PC-9 (cell line): Measurements from ENCODE around the gene HBQ1. TPM values are rescaled to one million over a fixed set of nuclear protein-coding genes. Genes with fewer than 3 reads are reported as not detected.
"Not testable (repeated sequence)": the region's sequence is repeated elsewhere in the genome, so short reads cannot be mapped to it uniquely, and the experiment has no call there.

ENCODE experiments used
- BruUV-seq: library from RNA; stranded (reverse); fragments of 400-500 nt; replicated peaks from 2 replicates; lab custom pipeline; 2021; lab: Mats Ljungman, UMichigan
- CTCF ChIA-PET: fragments of 300-600 bp; sonication (Branson Sonifier 250); formaldehyde crosslinking; loops from one replicate; lab custom pipeline; 2022; ENCODE audit warnings: antibody characterized with exemption; lab: Charles Lee
- POLR2A ChIA-PET: fragments of 300-600 bp; sonication (Branson Sonifier 250); formaldehyde crosslinking; loops from one replicate; lab custom pipeline; 2022; ENCODE audit warnings: antibody characterized with exemption; ENCODE audit not compliant: unreplicated experiment; lab: Charles Lee
- DNase-seq, 2 experiments: peaks; one replicate each; pipeline versions ENCODE4 v3.0.0 to v3.0.0-alpha.2; 2015 to 2022; ENCODE audit warnings: mixed read lengths in 1 of 2
- H2AFZ ChIP-seq: fragments of 200-600 bp; sonication (generic); 2 replicates; pipeline ENCODE4 v1.8.1; 2017; ENCODE audit warnings: antibody characterized with exemption
- H3F3A ChIP-seq: fragments of 200-600 bp; sonication (generic); 2 replicates; pipeline ENCODE4 v1.8.1; 2017; ENCODE audit warnings: antibody characterized with exemption, mild to moderate bottlenecking, low read depth; ENCODE audit not compliant: insufficient read depth
- H3K27ac ChIP-seq: fragments of 200-600 bp; sonication (generic); 2 replicates; pipeline ENCODE4 v1.6.1; 2016; ENCODE audit warnings: mixed run types
- H3K27me3 ChIP-seq: fragments of 200-600 bp; sonication (generic); 2 replicates; pipeline ENCODE4 v1.6.1; 2016; ENCODE audit warnings: low read depth, mixed run types; ENCODE audit not compliant: insufficient read depth
- H3K36me3 ChIP-seq: fragments of 200-600 bp; sonication (generic); 2 replicates; pipeline ENCODE4 v1.6.1; 2016; ENCODE audit warnings: low read depth, mixed run types
- H3K4me1 ChIP-seq: fragments of 200-600 bp; sonication (generic); replicated peaks from 2 replicates; pipeline ENCODE4 v1.6.1; 2016; ENCODE audit warnings: mixed run types; ENCODE audit not compliant: insufficient read depth
- H3K4me2 ChIP-seq: fragments of 200-600 bp; sonication (generic); 2 replicates; pipeline ENCODE4 v1.6.1; 2017; ENCODE audit warnings: mixed run types
- H3K4me3 ChIP-seq: fragments of 200-600 bp; sonication (generic); 2 replicates; pipeline ENCODE4 v1.6.1; 2016; ENCODE audit warnings: mixed run types
- H3K79me2 ChIP-seq: fragments of 200-600 bp; sonication (generic); 2 replicates; pipeline ENCODE4 v1.6.1; 2017; ENCODE audit warnings: low read depth, mixed run types
- H3K9me2 ChIP-seq: fragments of 200-600 bp; sonication (generic); 2 replicates; pipeline ENCODE4 v1.8.1; 2017; ENCODE audit warnings: mild to moderate bottlenecking; ENCODE audit not compliant: insufficient read depth
- H3K9me3 ChIP-seq: fragments of 200-600 bp; sonication (generic); 2 replicates; pipeline ENCODE4 v1.8.1; 2016; ENCODE audit warnings: low read depth; ENCODE audit not compliant: insufficient read depth
- H4K20me1 ChIP-seq: fragments of 200-600 bp; sonication (generic); 2 replicates; pipeline ENCODE4 v1.8.1; 2017; ENCODE audit not compliant: insufficient read depth
- CTCF ChIP-seq: fragments of 200-600 bp; sonication (generic); conservative IDR thresholded peaks from 2 replicates; pipeline ENCODE4 v1.6.1; 2017; ENCODE audit warnings: mixed run types, antibody characterized with exemption, mild to moderate bottlenecking, moderate library complexity
- EZH2 ChIP-seq: fragments of 200-600 bp; sonication (generic); IDR thresholded peaks from 2 replicates; pipeline ENCODE4 v1.8.0; 2017; ENCODE audit warnings: antibody characterized with exemption, low read depth
- intact Hi-C: fragments of 100-400 bp; cut with micrococcal nuclease; formaldehyde crosslinking; loops from one replicate; pipeline ENCODE4 v1.10.0; 2022; ENCODE audit not compliant: unreplicated experiment
- total RNA-seq: library from RNA; stranded (reverse); gene quantifications from 2 replicates; pipeline ENCODE4 v1.2.3, GENCODE V29; 2021

HBQ1 gene
- total RNA-seq, 1 experiment from 2014 or later: not detected

GRCh38 chr16:169014-169413 lies 11.2 kb upstream of the HBQ1 start:
- TF ChIP-seq CTCF (no peak), EZH2 (no peak)
- H3K9me2 ChIP-seq: no peaks in the 10 kb centered on the region
- no peak overlapping the region for H3K4me3 ChIP-seq
- no peaks in the 10 kb centered on the region for H4K20me1 ChIP-seq
- peaks cover 10% of the 10 kb centered on the region; the same call in 1 of the 2 replicates for H3K27me3 ChIP-seq
- H3K36me3 ChIP-seq: no peaks in the 10 kb centered on the region
- peaks cover 6% of the 10 kb centered on the region; the same call in 1 of the 2 replicates for H3F3A ChIP-seq
- DNase-seq: no peak
- no peaks in the 10 kb centered on the region for H3K79me2 ChIP-seq
- CTCF ChIA-PET: no interaction called here
- H3K4me1 ChIP-seq: no peaks in the 10 kb centered on the region
- no peak overlapping the region for H3K4me2 ChIP-seq
- no peaks in the 10 kb centered on the region for H3K9me3 ChIP-seq
- intact Hi-C loops: no loop called here
- no peak overlapping the region for H3K27ac ChIP-seq
- no peak overlapping the region for H2AFZ ChIP-seq
- POLR2A ChIA-PET: no interaction called here
- BruUV-seq: no TSS peak

GRCh38 chr16:170088-170507 lies 10.2 kb upstream of the HBQ1 start:
- Histone ChIP-seq H3K27me3 (peaks cover 17% of the 10 kb centered on the region), H3F3A (peaks cover 12% of the 10 kb centered on the region)
- CTCF ChIA-PET, BruUV-seq, H3K4me2 ChIP-seq, H3K4me3 ChIP-seq, H2AFZ ChIP-seq, intact Hi-C loops, H3K36me3 ChIP-seq, H3K9me3 ChIP-seq, H3K9me2 ChIP-seq, H3K79me2 ChIP-seq, H3K4me1 ChIP-seq, POLR2A ChIA-PET, H4K20me1 ChIP-seq, H3K27ac ChIP-seq: not testable (repeated sequence)
- DNase-seq: peak in 1 of 2 experiments; percentile 32

- Histone ChIP-seq H3K36me3 (no peaks in the 10 kb centered on the region), H3K4me1 (no peaks in the 10 kb centered on the region), H4K20me1 (0 out of 2 replicates have a peak, but pooled peaks cover 5% of the 10 kb centered on the region), H3K27ac (no peak overlapping the region), H3F3A (peaks cover 12% of the 10 kb centered on the region), H3K4me3 (no peak overlapping the region), H3K27me3 (peaks cover 24% of the 10 kb centered on the region), H3K79me2 (no peaks in the 10 kb centered on the region), H2AFZ (no peak overlapping the region), H3K4me2 (no peak overlapping the region), H3K9me2 (no peaks in the 10 kb centered on the region), H3K9me3 (no peaks in the 10 kb centered on the region)
- ChIA-PET POLR2A (no interaction called here), CTCF (no interaction called here)
- intact Hi-C loops: no loop called here
- no TSS peak for BruUV-seq
- no peak for DNase-seq
- TF ChIP-seq EZH2 (no peak), CTCF (no peak)
Observed at GRCh38 chr16:170788-171187, 9.5 kb upstream of the HBQ1 start.

GRCh38 chr16:172374-172941 lies 7.8 kb upstream of the HBQ1 start, which contains the start of gene HBA2:
Gene HBA2 (plus strand): TSS chr16:172876. CDS start chr16:172913, 37 bp downstream.
- H3K9me2 ChIP-seq, H2AFZ ChIP-seq, DNase-seq, H3K36me3 ChIP-seq, H3K79me2 ChIP-seq, H3K4me1 ChIP-seq, H3K9me3 ChIP-seq, POLR2A ChIA-PET, intact Hi-C loops, H3K4me3 ChIP-seq, H3K4me2 ChIP-seq, BruUV-seq, H3F3A ChIP-seq, H4K20me1 ChIP-seq, H3K27ac ChIP-seq, CTCF ChIA-PET: not testable (repeated sequence)
- peaks cover 27% of the 10 kb centered on the region for H3K27me3 ChIP-seq

- H3K4me2 ChIP-seq, POLR2A ChIA-PET, H3K79me2 ChIP-seq, H3K27ac ChIP-seq, intact Hi-C loops, BruUV-seq, H3K36me3 ChIP-seq, H2AFZ ChIP-seq, H3K9me2 ChIP-seq, CTCF ChIA-PET, H3K4me1 ChIP-seq, H3K9me3 ChIP-seq, H3K4me3 ChIP-seq, DNase-seq, H4K20me1 ChIP-seq: not testable (repeated sequence)
- peaks cover 28% of the 10 kb centered on the region for H3K27me3 ChIP-seq
- H3F3A ChIP-seq: peaks cover 13% of the 10 kb centered on the region; the same call in 1 of the 2 replicates
Observed at GRCh38 chr16:173211-173854, 6.9 kb upstream of the HBQ1 start.
